ENCODE data around the gene FAM13C. TPM values are rescaled to one million over a fixed set of nuclear protein-coding genes. Genes with fewer than 3 reads are reported as not detected.

The FAM13C gene
- total and polyA plus RNA-seq, 2 of the 13 experiments (the other 11 are each of a cell fraction or from before 2014, with no cell fraction given), result 0.07 to 0.26 TPM

- TF ChIP-seq ZBTB4 (CRISPR knock-in tag; IDR thresholded peaks at IDR 0.05; ENCODE audit: borderline replicate concordance) (no peak), ZNF276 (CRISPR knock-in tag; IDR thresholded peaks at IDR 0.05; ENCODE audit: low read depth) (no peak), ELK4 (CRISPR knock-in tag; IDR thresholded peaks at IDR 0.05; ENCODE audit: borderline replicate concordance) (no peak), SP140L (CRISPR knock-in tag; IDR thresholded peaks at IDR 0.05; ENCODE audit: borderline replicate concordance) (no peak), RAD51 (IDR thresholded peaks at IDR 0.05; ENCODE audit: borderline replicate concordance) (no peak), ZBTB43 (CRISPR knock-in tag; conservative IDR thresholded peaks at IDR 0.05) (no peak), U2AF2 (IDR thresholded peaks at IDR 0.05; ENCODE audit: low read depth, low read length) (no peak), FOXK2 (IDR thresholded peaks at IDR 0.05) (no peak), THYN1 (CRISPR knock-in tag; IDR thresholded peaks at IDR 0.05; ENCODE audit: borderline replicate concordance, low read depth) (no peak)
These were observed 93.9 kb downstream of the FAM13C start (continued) for GRCh38 chr10:59268460-59268859.

All from HepG2 (cell line).